GM12878 (cell line): ENCODE data around the gene C11orf97. TPM values are rescaled to one million over a fixed set of nuclear protein-coding genes. Genes with fewer than 3 reads are reported as not detected.

Experiments
- BACH1 ChIP-seq: fragments of 450-650 bp; IDR thresholded peaks from 2 replicates; pipeline ENCODE4 v1.6.1; 2017; ENCODE audit warnings: mild to moderate bottlenecking, borderline replicate concordance
- BRCA1 ChIP-seq: IDR thresholded peaks from 2 replicates; pipeline ENCODE4 v1.6.1; 2011; ENCODE audit warnings: low read depth, low read length, improper control_type of control experiment
- CBFB ChIP-seq: IDR thresholded peaks from 2 replicates; pipeline ENCODE4 v1.6.1; 2016; ENCODE audit warnings: antibody characterized with exemption, low read depth
- CHD1 ChIP-seq: IDR thresholded peaks from 2 replicates; pipeline ENCODE4 v1.6.1; 2012; ENCODE audit warnings: low read depth, low read length, improper control_type of control experiment
- CHD4 ChIP-seq: fragments of 200-600 bp; sonication (generic); IDR thresholded peaks from 2 replicates; pipeline ENCODE4 v1.6.1; 2016; ENCODE audit warnings: mild to moderate bottlenecking
- HCFC1 ChIP-seq: fragments of 150-350 bp; IDR thresholded peaks from 2 replicates; pipeline ENCODE4 v1.6.1; 2014; ENCODE audit warnings: low read length
- HDAC2 ChIP-seq: fragments of 200-600 bp; sonication (generic); IDR thresholded peaks from 2 replicates; pipeline ENCODE4 v1.6.1; 2017
- JUND ChIP-seq: IDR thresholded peaks from 2 replicates; pipeline ENCODE4 v1.6.1; 2012; ENCODE audit warnings: low read depth, mild to moderate bottlenecking, low read length, improper control_type of control experiment, moderate library complexity
- KAT2A ChIP-seq: conservative IDR thresholded peaks from 2 replicates; pipeline ENCODE4 v1.6.1; 2011; ENCODE audit warnings: low read depth, low read length; ENCODE audit not compliant: control insufficient read depth
- NBN ChIP-seq: fragments of 450-650 bp; IDR thresholded peaks from 2 replicates; pipeline ENCODE4 v1.6.1; 2016
- NFYB ChIP-seq: IDR thresholded peaks from 2 replicates; pipeline ENCODE4 v1.6.1; 2011; ENCODE audit warnings: low read depth, mild to moderate bottlenecking, low read length, improper control_type of control experiment, moderate library complexity; ENCODE audit not compliant: insufficient read depth
- NR2C1 ChIP-seq: fragments of 450-650 bp; IDR thresholded peaks from 2 replicates; pipeline ENCODE4 v1.6.1; 2017; ENCODE audit warnings: antibody characterized with exemption, mild to moderate bottlenecking, moderate library complexity
- NRF1 ChIP-seq: conservative IDR thresholded peaks from 2 replicates; pipeline ENCODE4 v1.6.1; 2011; ENCODE audit warnings: mild to moderate bottlenecking, low read depth, low read length, improper control_type of control experiment
- RCOR1 ChIP-seq: conservative IDR thresholded peaks from 2 replicates; pipeline ENCODE4 v1.6.1; 2012; ENCODE audit warnings: low read depth, low read length, improper control_type of control experiment
- RELA ChIP-seq: fragments of 450-650 bp; IDR thresholded peaks from 2 replicates; pipeline ENCODE4 v1.8.0; 2014; ENCODE audit warnings: borderline replicate concordance; ENCODE audit not compliant: partially characterized antibody
- RFX5 ChIP-seq: IDR thresholded peaks from 2 replicates; pipeline ENCODE4 v1.6.1; 2011; ENCODE audit warnings: low read depth, low read length, improper control_type of control experiment
- SKIL ChIP-seq: fragments of 450-650 bp; IDR thresholded peaks from 2 replicates; pipeline ENCODE4 v1.6.1; 2017; ENCODE audit warnings: mild to moderate bottlenecking, low read depth, inconsistent platforms; ENCODE audit not compliant: poor library complexity, severe bottlenecking
- SP1 ChIP-seq: IDR thresholded peaks from one replicate; pipeline ENCODE4 v1.6.1; 2011; ENCODE audit warnings: low read depth, low read length
- SRF ChIP-seq, 2 experiments: IDR thresholded peaks; 2 replicates each; pipeline ENCODE4 v1.6.1; 2011; ENCODE audit warnings: low read depth in 2 of 2, low read length in 2 of 2, mild to moderate bottlenecking in 1 of 2, moderate library complexity in 1 of 2
- TCF12 ChIP-seq: IDR thresholded peaks from 2 replicates; pipeline ENCODE4 v1.6.1; 2011; ENCODE audit warnings: low read depth, mild to moderate bottlenecking, low read length
- TCF3 ChIP-seq: IDR thresholded peaks from 2 replicates; pipeline ENCODE4 v1.6.1; 2012; ENCODE audit warnings: low read depth, mild to moderate bottlenecking, low read length, borderline replicate concordance; ENCODE audit not compliant: insufficient read depth
- USF2 ChIP-seq: IDR thresholded peaks from 2 replicates; pipeline ENCODE4 v1.6.1; 2011; ENCODE audit warnings: low read depth, low read length, improper control_type of control experiment, borderline replicate concordance
- YY1 ChIP-seq: IDR thresholded peaks from 2 replicates; pipeline ENCODE4 v1.6.1; 2011; ENCODE audit warnings: low read depth, mild to moderate bottlenecking, low read length
- ZNF207 ChIP-seq: fragments of 450-650 bp; IDR thresholded peaks from 2 replicates; pipeline ENCODE4 v1.6.1; 2014; ENCODE audit warnings: antibody characterized with exemption, mild to moderate bottlenecking, borderline replicate concordance
- ZNF24 ChIP-seq: fragments of 450-650 bp; IDR thresholded peaks from 2 replicates; pipeline ENCODE4 v1.6.1; 2017; ENCODE audit warnings: antibody characterized with exemption, mild to moderate bottlenecking
- polyA plus RNA-seq, 11 experiments: library from polyadenylated mRNA; depleted of rRNA in 4 of 11; unstranded in 6 of 11; stranded (reverse) in 5 of 11; fragments of >200 nt; fragmentation: Nextera tagmentation in 4 of 11; fragmentation: Illumina TruSeq in 1 of 11; extraction: Ambion mirVana in 4 of 11; extraction: Trizol in 1 of 11; gene quantifications; 1 replicate in 1 of 11; 2 replicates in 10 of 11; pipeline versions ENCODE4 v1.2.1 to v1.2.3, GENCODE V29; 2011 to 2016; ENCODE audit warnings: inconsistent platforms in 2 of 11, missing spikeins in 2 of 11, low read depth in 1 of 11
- total RNA-seq, 4 experiments: library from RNA; depleted of rRNA in 3 of 4; stranded (reverse); fragments of >200 nt in 3 of 4; fragmentation: Illumina TruSeq in 1 of 4; extraction: Trizol in 1 of 4; gene quantifications; 2 replicates each; pipeline versions ENCODE4 v1.2.1 to v1.2.3, GENCODE V29; 2013 to 2021
- TF ChIP-seq, protein P1 (sequence below): IDR thresholded peaks from 2 replicates; pipeline ENCODE4 v1.6.1; 2012; ENCODE audit warnings: low read depth, low read length, improper control_type of control experiment

C11orf97 gene
- total and polyA plus RNA-seq, 10 of the 15 experiments (the other 5 are each of a cell fraction or from before 2014, with no cell fraction given): not detected

DNA sequence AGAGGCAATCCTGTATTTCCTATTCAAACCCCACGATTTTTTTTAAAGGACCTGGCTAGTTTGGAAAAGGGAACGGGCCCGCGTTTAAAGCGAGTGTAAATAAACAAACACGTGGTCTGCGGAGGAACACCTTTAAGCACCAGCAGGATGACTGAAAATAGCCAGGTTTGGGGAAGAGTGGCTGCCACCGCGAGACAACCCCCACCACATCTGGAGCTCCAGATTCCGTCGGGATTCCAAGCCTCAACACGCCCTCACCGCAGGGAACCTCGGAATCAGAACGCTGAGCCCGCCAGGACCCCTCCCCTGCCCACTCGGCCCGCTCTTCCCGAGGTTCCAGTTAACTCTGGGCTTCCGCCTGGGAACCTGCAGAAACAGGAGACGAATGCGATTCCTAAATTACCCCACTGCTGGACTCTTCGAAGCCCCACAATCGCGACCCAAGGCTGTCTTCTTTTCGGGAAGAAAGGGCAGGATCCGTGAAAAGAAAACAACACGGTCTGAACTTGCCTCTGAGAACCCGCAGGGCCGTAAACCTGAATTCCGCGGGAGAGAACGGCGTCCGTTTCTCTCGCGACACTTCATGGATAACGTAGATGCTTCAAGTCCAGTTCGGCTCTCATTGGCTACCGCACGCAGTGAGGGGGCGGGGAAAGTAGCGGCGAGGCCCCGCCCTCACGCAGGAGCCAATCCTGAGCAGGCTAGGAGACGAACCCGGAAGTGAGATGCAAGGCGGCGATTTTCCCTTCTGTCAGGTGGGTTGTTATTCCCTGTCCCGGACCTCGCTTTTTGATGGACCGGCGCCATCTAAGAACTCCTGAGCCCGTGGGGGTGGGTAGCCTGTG is 18.8 kb upstream of the C11orf97 start, which contains the start of the genes ANKRD49 and MRE11 (continued):
- TF ChIP-seq, protein P1, sequence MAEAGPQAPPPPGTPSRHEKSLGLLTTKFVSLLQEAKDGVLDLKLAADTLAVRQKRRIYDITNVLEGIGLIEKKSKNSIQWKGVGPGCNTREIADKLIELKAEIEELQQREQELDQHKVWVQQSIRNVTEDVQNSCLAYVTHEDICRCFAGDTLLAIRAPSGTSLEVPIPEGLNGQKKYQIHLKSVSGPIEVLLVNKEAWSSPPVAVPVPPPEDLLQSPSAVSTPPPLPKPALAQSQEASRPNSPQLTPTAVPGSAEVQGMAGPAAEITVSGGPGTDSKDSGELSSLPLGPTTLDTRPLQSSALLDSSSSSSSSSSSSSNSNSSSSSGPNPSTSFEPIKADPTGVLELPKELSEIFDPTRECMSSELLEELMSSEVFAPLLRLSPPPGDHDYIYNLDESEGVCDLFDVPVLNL: peak; percentile 88
- peak; percentile 57; the same call in 1 of the 2 replicates for TF ChIP-seq RFX5
- TF ChIP-seq RELA: no peak
- TF ChIP-seq SKIL: no peak
- TF ChIP-seq ZNF207: 0 out of 2 replicates have a peak, but pooled peaks have one; percentile 94
- no peak for TF ChIP-seq NR2C1
- peak; percentile 91 for TF ChIP-seq NFYB
- TF ChIP-seq JUND: no peak
- no peak for TF ChIP-seq CHD4
- TF ChIP-seq NRF1: peak; percentile 27; the same call in 1 of the 2 replicates
- peak; percentile 95; the same call in 1 of the 2 replicates for TF ChIP-seq RCOR1
- no peak for TF ChIP-seq SRF (IDR thresholded peaks at IDR 0.05; ENCODE audit: low read depth in 2 of 2, low read length in 2 of 2)
- TF ChIP-seq TCF12: 0 out of 2 replicates have a peak, but pooled peaks have one; percentile 40
- TF ChIP-seq BACH1: no peak
- peak; percentile 67 for TF ChIP-seq BRCA1
- no peak; the same call in 1 of the 2 replicates for TF ChIP-seq HDAC2
- TF ChIP-seq USF2: no peak
- TF ChIP-seq SP1: peak; percentile 86
- TF ChIP-seq CHD1: no peak
- TF ChIP-seq HCFC1: no peak
- 0 out of 2 replicates have a peak, but pooled peaks have one; percentile 6 for TF ChIP-seq YY1
- TF ChIP-seq ZNF24: no peak
- peak; percentile 59; the same call in 1 of the 2 replicates for TF ChIP-seq NBN
- TF ChIP-seq TCF3: no peak
- no peak for TF ChIP-seq KAT2A
- TF ChIP-seq CBFB: peak; percentile 72
